Activated naive CD4-positive, alpha-beta T cell treated with anti-CD3 and anti-CD28 coated beads for 36 hours (primary cell): ENCODE measurements around the gene ABCA13. TPM values are rescaled to one million over a fixed set of nuclear protein-coding genes. Genes with fewer than 3 reads are reported as not detected.

Experiments used
- CTCF ChIA-PET: fragments of 350-600 bp; sonication (Branson Sonifier 250); formaldehyde crosslinking; loops from one replicate; lab custom pipeline; 2021; ENCODE audit warnings: antibody characterized with exemption; lab: Charles Lee
- DNase-seq: peaks from one replicate; pipeline ENCODE4 v3.0.0-alpha.2; 2020
- H3K27ac Mint-ChIP-seq: one replicate; pipeline ENCODE4 v1.8.0; 2021; ENCODE audit warnings: mild to moderate bottlenecking, mixed read lengths
- H3K27me3 Mint-ChIP-seq: one replicate; pipeline ENCODE4 v1.8.0; 2021; ENCODE audit warnings: low read depth, mixed read lengths
- H3K36me3 Mint-ChIP-seq: one replicate; pipeline ENCODE4 v1.8.0; 2021; ENCODE audit warnings: low read depth, mixed read lengths
- H3K4me1 Mint-ChIP-seq: one replicate; pipeline ENCODE4 v1.8.0; 2021; ENCODE audit warnings: low read depth, mixed read lengths
- H3K4me3 Mint-ChIP-seq: one replicate; pipeline ENCODE4 v1.8.0; 2021; ENCODE audit warnings: mild to moderate bottlenecking, moderate library complexity, mixed read lengths
- H3K9me3 Mint-ChIP-seq: one replicate; pipeline ENCODE4 v1.8.0; 2021; ENCODE audit warnings: mixed read lengths
- intact Hi-C: fragments of 100-400 bp; cut with micrococcal nuclease; formaldehyde crosslinking; loops from one replicate; pipeline ENCODE4 v1.15.1; 2023
- total RNA-seq, 2 experiments: library from RNA; stranded (reverse); gene quantifications; one replicate each; pipeline ENCODE4 v1.2.3, GENCODE V29; 2021

Gene ABCA13
- total RNA-seq, 2 experiments from 2014 or later, result not detected

- intact Hi-C loops, result no loop called here
- H3K27me3 Mint-ChIP-seq, result no peaks in the 10 kb centered on the region
- H3K4me3 Mint-ChIP-seq, result no peak overlapping the region
- H3K36me3 Mint-ChIP-seq, result no peaks in the 10 kb centered on the region
- H3K27ac Mint-ChIP-seq, result no peak overlapping the region
- no peak for DNase-seq
- H3K9me3 Mint-ChIP-seq, result peaks cover 1% of the 10 kb centered on the region
- CTCF ChIA-PET, result no interaction called here
- no peaks in the 10 kb centered on the region for H3K4me1 Mint-ChIP-seq
Observed at GRCh38 chr7:48473205-48473865, 302.1 kb downstream of the ABCA13 start.

DNA sequence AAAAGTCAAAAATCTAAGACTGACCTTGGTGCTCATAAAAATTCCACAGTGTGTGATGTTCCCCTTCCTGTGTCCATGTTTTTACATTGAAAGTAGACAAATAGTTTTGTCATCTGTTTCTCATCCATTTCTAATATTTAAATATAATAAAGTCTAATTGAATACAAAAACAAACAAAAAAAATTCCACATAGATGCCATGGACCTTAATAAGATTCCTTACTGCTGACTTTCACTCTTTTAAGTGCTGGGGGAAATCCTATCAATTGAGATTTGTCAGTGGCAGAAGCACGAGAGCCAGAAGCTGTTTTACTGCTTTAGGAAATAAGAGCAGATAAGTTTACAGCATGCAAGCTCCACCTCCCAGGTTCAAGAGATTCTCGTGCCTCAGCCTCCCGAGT, 310.0 kb downstream of the ABCA13 start:
- Mint-ChIP-seq H3K27me3 (no peaks in the 10 kb centered on the region), H3K4me3 (no peak overlapping the region), H3K9me3 (peaks cover 8% of the 10 kb centered on the region), H3K36me3 (no peaks in the 10 kb centered on the region), H3K4me1 (no peaks in the 10 kb centered on the region), H3K27ac (no peak overlapping the region)
- CTCF ChIA-PET, result no interaction called here
- intact Hi-C loops, result no loop called here
- no peak for DNase-seq

- no peaks in the 10 kb centered on the region for H3K4me1 Mint-ChIP-seq
- no peaks in the 10 kb centered on the region for H3K9me3 Mint-ChIP-seq
- no peak overlapping the region for H3K4me3 Mint-ChIP-seq
- no peaks in the 10 kb centered on the region for H3K36me3 Mint-ChIP-seq
- no peak for DNase-seq
- intact Hi-C loops, result no loop called here
- CTCF ChIA-PET, result no interaction called here
- H3K27ac Mint-ChIP-seq, result no peak overlapping the region
- H3K27me3 Mint-ChIP-seq, result no peaks in the 10 kb centered on the region
Observed at GRCh38 chr7:48497521-48497920, 326.3 kb downstream of the ABCA13 start.

GRCh38 chr7:48502021-48502420, 330.8 kb downstream of the ABCA13 start:
- Mint-ChIP-seq H3K4me1 (no peaks in the 10 kb centered on the region), H3K27me3 (peaks cover 2% of the 10 kb centered on the region), H3K9me3 (no peaks in the 10 kb centered on the region), H3K4me3 (no peak overlapping the region), H3K36me3 (no peaks in the 10 kb centered on the region), H3K27ac (no peak overlapping the region)
- CTCF ChIA-PET, result interaction anchor here (0.6 kb wide), 1 partner anchor 21 kb away, joined by 4 read pairs; no protein-coding TSS in a partner anchor
- no peak for DNase-seq
- intact Hi-C loops, result no loop called here

- Mint-ChIP-seq H3K27ac (no peak overlapping the region), H3K9me3 (no peaks in the 10 kb centered on the region), H3K4me1 (no peaks in the 10 kb centered on the region), H3K4me3 (no peak overlapping the region), H3K36me3 (no peaks in the 10 kb centered on the region), H3K27me3 (peaks cover 2% of the 10 kb centered on the region)
- CTCF ChIA-PET, result no interaction called here
- DNase-seq, result no peak
- intact Hi-C loops, result no loop called here
Observed at GRCh38 chr7:48505051-48505450, 333.8 kb downstream of the ABCA13 start.

- CTCF ChIA-PET, result no interaction called here
- no peak overlapping the region for H3K4me3 Mint-ChIP-seq
Observed at GRCh38 chr7:48505466-48505865, 334.2 kb downstream of the ABCA13 start.

GRCh38 chr7:48506569-48506968, 335.3 kb downstream of the ABCA13 start:
- Mint-ChIP-seq H3K27me3 (peaks cover 2% of the 10 kb centered on the region), H3K4me3 (no peak overlapping the region), H3K36me3 (no peaks in the 10 kb centered on the region), H3K27ac (no peak overlapping the region), H3K9me3 (no peaks in the 10 kb centered on the region), H3K4me1 (no peaks in the 10 kb centered on the region)
- CTCF ChIA-PET, result interaction anchor here (0.6 kb wide), 1 partner anchor 12 kb away, joined by 3 read pairs; no protein-coding TSS in a partner anchor
- intact Hi-C loops, result no loop called here
- no peak for DNase-seq

More at GRCh38 chr7:48505466-48505865, 334.2 kb downstream of the ABCA13 start:
- intact Hi-C loops, result no loop called here
- H3K4me1 Mint-ChIP-seq, result no peaks in the 10 kb centered on the region
- H3K27ac Mint-ChIP-seq, result no peak overlapping the region
- no peaks in the 10 kb centered on the region for H3K36me3 Mint-ChIP-seq
- peaks cover 2% of the 10 kb centered on the region for H3K27me3 Mint-ChIP-seq
- no peak for DNase-seq
- no peaks in the 10 kb centered on the region for H3K9me3 Mint-ChIP-seq

GRCh38 chr7:48511080-48511479, 339.8 kb downstream of the ABCA13 start:
- Mint-ChIP-seq H3K36me3 (no peaks in the 10 kb centered on the region), H3K4me3 (no peak overlapping the region), H3K27ac (no peak overlapping the region), H3K9me3 (no peaks in the 10 kb centered on the region), H3K27me3 (no peaks in the 10 kb centered on the region), H3K4me1 (no peaks in the 10 kb centered on the region)
- intact Hi-C loops, result no loop called here
- peak; percentile 5 for DNase-seq
- CTCF ChIA-PET, result no interaction called here

DNA sequence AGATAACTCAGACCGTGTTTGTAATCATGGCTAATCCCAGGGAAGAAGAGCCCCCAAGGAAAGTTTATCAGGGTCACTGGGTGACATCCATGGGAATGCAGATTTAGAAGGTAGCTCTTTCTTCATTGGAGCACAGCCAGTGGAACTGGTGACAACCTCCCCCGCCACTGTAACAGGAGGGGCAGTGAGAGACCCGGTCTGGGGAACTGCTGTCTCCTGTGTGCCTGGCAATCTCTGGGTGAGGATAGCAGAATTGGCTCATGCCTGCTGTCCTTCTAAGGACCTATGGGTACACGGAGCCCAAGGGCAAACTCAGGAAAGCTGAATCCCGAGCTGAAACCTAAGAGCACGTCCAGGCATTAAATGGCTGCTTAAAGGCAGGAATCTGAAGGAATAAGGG, 341.6 kb downstream of the ABCA13 start:
- H3K9me3 Mint-ChIP-seq, result no peaks in the 10 kb centered on the region
- intact Hi-C loops, result no loop called here
- H3K4me1 Mint-ChIP-seq, result no peaks in the 10 kb centered on the region
- CTCF ChIA-PET, result no interaction called here
- no peaks in the 10 kb centered on the region for H3K36me3 Mint-ChIP-seq
- H3K4me3 Mint-ChIP-seq, result no peak overlapping the region
- H3K27ac Mint-ChIP-seq, result no peak overlapping the region
- DNase-seq, result no peak
- no peaks in the 10 kb centered on the region for H3K27me3 Mint-ChIP-seq

DNA sequence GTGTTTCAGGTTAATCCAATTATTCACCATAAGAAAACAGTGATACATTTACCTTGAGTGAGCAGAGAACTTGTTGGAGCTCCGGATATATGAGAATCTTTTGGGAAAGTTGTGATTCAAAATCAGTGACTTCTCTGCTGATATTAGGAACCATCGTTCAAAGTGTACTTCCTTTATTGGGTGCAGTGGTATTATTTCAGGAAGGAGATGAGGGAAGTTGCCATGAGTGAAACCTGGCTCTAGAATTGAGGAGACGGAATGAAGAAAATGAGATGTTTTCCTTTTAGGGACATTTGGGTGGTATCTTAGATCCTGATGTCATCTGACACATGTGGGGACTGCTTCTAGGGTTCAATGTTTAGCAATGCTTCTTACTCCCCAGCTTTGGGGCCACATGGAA, 343.9 kb downstream of the ABCA13 start:
- DNase-seq, result no peak
- Mint-ChIP-seq H3K4me3 (no peak overlapping the region), H3K9me3 (no peaks in the 10 kb centered on the region), H3K4me1 (no peaks in the 10 kb centered on the region), H3K27me3 (no peaks in the 10 kb centered on the region), H3K36me3 (no peaks in the 10 kb centered on the region), H3K27ac (no peak overlapping the region)
- CTCF ChIA-PET, result no interaction called here
- intact Hi-C loops, result no loop called here

- intact Hi-C loops, result no loop called here
- Mint-ChIP-seq H3K27me3 (no peaks in the 10 kb centered on the region), H3K4me1 (no peaks in the 10 kb centered on the region), H3K4me3 (no peak overlapping the region), H3K27ac (no peak overlapping the region), H3K36me3 (no peaks in the 10 kb centered on the region), H3K9me3 (no peaks in the 10 kb centered on the region)
- CTCF ChIA-PET, result interaction anchor here (0.6 kb wide), 2 partner anchors 12 to 210 kb away, joined by 3 to 4 read pairs; no protein-coding TSS in a partner anchor
- DNase-seq, result no peak
Observed at GRCh38 chr7:48518092-48518491, 346.8 kb downstream of the ABCA13 start.

GRCh38 chr7:48522692-48523091, 351.4 kb downstream of the ABCA13 start:
- no peak for DNase-seq
- Mint-ChIP-seq H3K4me1 (no peaks in the 10 kb centered on the region), H3K27me3 (no peaks in the 10 kb centered on the region), H3K4me3 (no peak overlapping the region), H3K9me3 (no peaks in the 10 kb centered on the region), H3K27ac (no peak overlapping the region), H3K36me3 (no peaks in the 10 kb centered on the region)
- intact Hi-C loops, result no loop called here
- CTCF ChIA-PET, result interaction anchor here (0.9 kb wide), 1 partner anchor 21 kb away, joined by 4 read pairs; no protein-coding TSS in a partner anchor
